ENCODE data around the gene TSPAN9.

DNA sequence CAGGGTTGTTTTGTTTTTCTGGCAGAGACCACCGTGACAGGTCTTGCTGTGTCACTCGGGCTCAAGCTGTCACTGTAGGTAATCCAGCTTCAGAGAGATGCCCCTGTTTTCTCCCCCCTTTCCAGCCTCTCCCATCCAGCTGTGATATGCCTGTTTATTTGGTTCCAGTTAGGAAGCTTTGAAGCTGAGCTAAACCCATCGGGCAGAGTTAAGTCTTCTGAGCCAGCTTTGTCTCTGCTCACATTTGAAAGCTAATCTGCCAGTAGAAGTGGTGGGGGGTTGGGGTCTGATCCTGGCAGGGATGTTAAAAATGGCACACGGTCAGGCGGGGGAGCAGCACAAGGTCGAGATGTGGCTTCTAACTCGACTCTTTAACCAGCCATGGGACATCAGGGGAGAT lies 130.0 kb downstream of the TSPAN9 start:
- TF ChIP-seq POLR2AphosphoS5 (IDR thresholded peaks at IDR 0.05; ENCODE audit: borderline replicate concordance, low read depth, low read length): no peak
- no peak for TF ChIP-seq EZH2 (IDR thresholded peaks at IDR 0.05)
- TF ChIP-seq FOXP2 (optimal IDR thresholded peaks at IDR 0.05; ENCODE audit: control extremely low read depth, extremely low read length, insufficient read depth): no peak

Measured in SK-N-MC (cell line).